HepG2 (cell line): ENCODE measurements around the gene MTOR. TPM values are rescaled to one million over a fixed set of nuclear protein-coding genes. Genes with fewer than 3 reads are reported as not detected.

Source experiments
- ATF7-NPFF ChIP-seq: sonication (generic); formaldehyde crosslinking; IDR thresholded peaks from 2 replicates; pipeline ENCODE4 v1.8.1; 2023; ENCODE audit warnings: mild to moderate bottlenecking, low read depth, missing genetic modification reagents, moderate library complexity
- FOSL2 ChIP-seq: sonication (generic); formaldehyde crosslinking; IDR thresholded peaks from 2 replicates; pipeline ENCODE4 v1.4.0; 2020; ENCODE audit warnings: missing genetic modification reagents
- GTF3A ChIP-seq: sonication (generic); formaldehyde crosslinking; conservative IDR thresholded peaks from 2 replicates; pipeline ENCODE4 v1.4.0; 2020; ENCODE audit warnings: mild to moderate bottlenecking, missing genetic modification reagents
- HNRNPUL1 ChIP-seq: fragments of 200-400 bp; formaldehyde crosslinking; IDR thresholded peaks from 2 replicates; pipeline ENCODE4 v1.6.1; 2017; ENCODE audit warnings: low read depth, mild to moderate bottlenecking, low read length, moderate library complexity
- IKZF5 ChIP-seq: IDR thresholded peaks from 2 replicates; pipeline ENCODE4 v1.6.1; 2018; ENCODE audit warnings: missing genetic modification reagents, mild to moderate bottlenecking, missing compliant biosample characterization
- KDM1A ChIP-seq: IDR thresholded peaks from 2 replicates; pipeline ENCODE4 v1.6.1; 2016; ENCODE audit warnings: missing compliant biosample characterization
- NBN ChIP-seq: fragments of 450-650 bp; conservative IDR thresholded peaks from 2 replicates; pipeline ENCODE4 v1.6.1; 2017
- NCOA2 ChIP-seq: sonication (generic); formaldehyde crosslinking; IDR thresholded peaks from 2 replicates; pipeline ENCODE4 v1.8.0; 2022; ENCODE audit warnings: inconsistent platforms
- REXO4 ChIP-seq: sonication (generic); formaldehyde crosslinking; IDR thresholded peaks from 2 replicates; pipeline ENCODE4 v1.8.0; 2022; ENCODE audit warnings: missing genetic modification reagents, mild to moderate bottlenecking, borderline replicate concordance
- SKIL ChIP-seq: sonication (generic); formaldehyde crosslinking; IDR thresholded peaks from 2 replicates; pipeline ENCODE4 v1.8.0; 2022; ENCODE audit warnings: missing genetic modification reagents, mild to moderate bottlenecking, moderate library complexity, borderline replicate concordance
- SOX6 ChIP-seq, 2 experiments: fragments of 450-650 bp in 1 of 2; sonication (generic) in 1 of 2; formaldehyde crosslinking in 1 of 2; IDR thresholded peaks; 2 replicates each; pipeline versions ENCODE4 v1.4.0 to v1.6.1; 2017 to 2020; ENCODE audit warnings: antibody characterized with exemption in 1 of 2, mild to moderate bottlenecking in 1 of 2, missing genetic modification reagents in 1 of 2
- SP5 ChIP-seq: IDR thresholded peaks from 2 replicates; pipeline ENCODE4 v1.6.1; 2016; ENCODE audit warnings: low read depth, borderline replicate concordance
- ZBTB42 ChIP-seq: sonication (generic); formaldehyde crosslinking; IDR thresholded peaks from 2 replicates; pipeline ENCODE4 v1.5.0; 2020; ENCODE audit warnings: mild to moderate bottlenecking, missing genetic modification reagents
- ZC3H4 ChIP-seq: sonication (generic); formaldehyde crosslinking; IDR thresholded peaks from 2 replicates; pipeline ENCODE4 v1.4.0; 2020; ENCODE audit warnings: missing genetic modification reagents, borderline replicate concordance
- ZFX ChIP-seq: sonication (generic); formaldehyde crosslinking; IDR thresholded peaks from 2 replicates; pipeline ENCODE4 v1.4.0; 2020; ENCODE audit warnings: mild to moderate bottlenecking, low read depth, missing genetic modification reagents, moderate library complexity
- ZNF180 ChIP-seq: sonication (generic); formaldehyde crosslinking; IDR thresholded peaks from 2 replicates; pipeline ENCODE4 v1.4.0; 2020; ENCODE audit warnings: low read depth, missing genetic modification reagents, borderline replicate concordance
- ZNF207 ChIP-seq: fragments of 450-650 bp; IDR thresholded peaks from 2 replicates; pipeline ENCODE4 v1.6.1; 2016; ENCODE audit warnings: antibody characterized with exemption, borderline replicate concordance
- ZNF329 ChIP-seq: sonication (generic); formaldehyde crosslinking; IDR thresholded peaks from 2 replicates; pipeline ENCODE4 v1.9.0; 2021; ENCODE audit warnings: low read depth, mild to moderate bottlenecking, missing genetic modification reagents
- ZNF431 ChIP-seq: sonication (generic); formaldehyde crosslinking; IDR thresholded peaks from 2 replicates; pipeline ENCODE4 v1.9.0; 2022; ENCODE audit warnings: missing genetic modification reagents, low read depth, mild to moderate bottlenecking, borderline replicate concordance
- ZNF703 ChIP-seq: sonication (generic); formaldehyde crosslinking; IDR thresholded peaks from 2 replicates; pipeline ENCODE4 v1.5.1; 2020; ENCODE audit warnings: missing genetic modification reagents, mild to moderate bottlenecking, moderate library complexity, borderline replicate concordance
- ZNF740 ChIP-seq: sonication (generic); formaldehyde crosslinking; IDR thresholded peaks from 2 replicates; pipeline ENCODE4 v1.4.0; 2020; ENCODE audit warnings: missing genetic modification reagents
- ZNF780A ChIP-seq: sonication (generic); formaldehyde crosslinking; IDR thresholded peaks from 2 replicates; pipeline ENCODE4 v1.8.0; 2022; ENCODE audit warnings: mild to moderate bottlenecking, missing genetic modification reagents, moderate library complexity
- ZNF792 ChIP-seq: IDR thresholded peaks from 2 replicates; pipeline ENCODE4 v1.6.1; 2016
- ZNF878 ChIP-seq: sonication (generic); formaldehyde crosslinking; IDR thresholded peaks from 2 replicates; pipeline ENCODE4 v1.8.1; 2023; ENCODE audit warnings: mild to moderate bottlenecking, missing genetic modification reagents, moderate library complexity
- polyA plus RNA-seq, 8 experiments: library from polyadenylated mRNA; depleted of rRNA in 3 of 8; stranded (reverse) in 7 of 8; unstranded in 1 of 8; fragments of >200 nt; fragmentation: Illumina TruSeq in 4 of 8; extraction: Trizol in 4 of 8; gene quantifications; 2 replicates each; pipeline versions ENCODE4 v1.2.1 to v1.2.3, GENCODE V29; 2011 to 2016; ENCODE audit warnings: low read depth in 4 of 8, missing spikeins in 1 of 8, mixed read lengths in 1 of 8; ENCODE audit not compliant: insufficient read depth in 1 of 8
- total RNA-seq, 5 experiments: library from RNA; depleted of rRNA; stranded (reverse); fragments of >200 nt; fragmentation: Illumina TruSeq; extraction: Trizol; gene quantifications; 2 replicates each; pipeline ENCODE4 v1.2.3, GENCODE V29; 2016; ENCODE audit warnings: low read depth in 1 of 5
- TF ChIP-seq, protein P1 (sequence below): IDR thresholded peaks from 2 replicates; pipeline ENCODE4 v1.6.1; 2016

Gene MTOR
- total and polyA plus RNA-seq, 2 of the 13 experiments (the other 11 are each of a cell fraction or from before 2014, with no cell fraction given), result 24.6 to 34.6 TPM

- no peak; the same call in 1 of the 2 replicates for TF ChIP-seq NCOA2
- no peak for TF ChIP-seq ZNF878 (CRISPR knock-in tag)
- no peak for TF ChIP-seq ZNF180 (CRISPR knock-in tag)
- no peak for TF ChIP-seq HNRNPUL1
- no peak for TF ChIP-seq ZNF780A (CRISPR knock-in tag)
- no peak for TF ChIP-seq ATF7-NPFF (CRISPR knock-in tag)
- TF ChIP-seq KDM1A (CRISPR knock-in tag), result no peak
- no peak for TF ChIP-seq ZNF431 (CRISPR knock-in tag)
- no peak for TF ChIP-seq ZNF792 (CRISPR knock-in tag)
- TF ChIP-seq, protein P1, sequence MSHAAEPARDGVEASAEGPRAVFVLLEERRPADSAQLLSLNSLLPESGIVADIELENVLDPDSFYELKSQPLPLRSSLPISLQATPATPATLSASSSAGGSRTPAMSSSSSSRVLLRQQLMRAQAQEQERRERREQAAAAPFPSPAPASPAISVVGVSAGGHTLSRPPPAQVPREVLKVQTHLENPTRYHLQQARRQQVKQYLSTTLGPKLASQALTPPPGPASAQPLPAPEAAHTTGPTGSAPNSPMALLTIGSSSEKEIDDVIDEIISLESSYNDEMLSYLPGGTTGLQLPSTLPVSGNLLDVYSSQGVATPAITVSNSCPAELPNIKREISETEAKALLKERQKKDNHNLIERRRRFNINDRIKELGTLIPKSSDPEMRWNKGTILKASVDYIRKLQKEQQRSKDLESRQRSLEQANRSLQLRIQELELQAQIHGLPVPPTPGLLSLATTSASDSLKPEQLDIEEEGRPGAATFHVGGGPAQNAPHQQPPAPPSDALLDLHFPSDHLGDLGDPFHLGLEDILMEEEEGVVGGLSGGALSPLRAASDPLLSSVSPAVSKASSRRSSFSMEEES (CRISPR knock-in tag), result no peak
- TF ChIP-seq ZC3H4, result no peak
- TF ChIP-seq FOSL2 (CRISPR knock-in tag), result peak; percentile 17; the same call in 1 of the 2 replicates
- peak; percentile 71; the same call in 1 of the 2 replicates for TF ChIP-seq ZFX (CRISPR knock-in tag)
- no peak for TF ChIP-seq ZNF329 (CRISPR knock-in tag)
- no peak for TF ChIP-seq ZNF740 (CRISPR knock-in tag)
- no peak for TF ChIP-seq SOX6 (IDR thresholded peaks at IDR 0.05)
- TF ChIP-seq SOX6 (CRISPR knock-in tag; IDR thresholded peaks at IDR 0.05), result no peak
- TF ChIP-seq REXO4 (CRISPR knock-in tag), result no peak
- TF ChIP-seq ZNF207, result no peak
- TF ChIP-seq GTF3A (CRISPR knock-in tag), result no peak
- no peak for TF ChIP-seq ZBTB42
- no peak for TF ChIP-seq SKIL (CRISPR knock-in tag)
- no peak for TF ChIP-seq ZNF703
- TF ChIP-seq NBN, result no peak
- no peak for TF ChIP-seq SP5 (CRISPR knock-in tag)
- TF ChIP-seq IKZF5 (CRISPR knock-in tag), result no peak
Measured at GRCh38 chr1:11059968-11060830, 202.2 kb downstream of the MTOR start, which contains the start of gene SRM (continued).
